Caco-2 (cell line): ENCODE results near the gene CCR3. TPM values are rescaled to one million over a fixed set of nuclear protein-coding genes. Genes with fewer than 3 reads are reported as not detected.

Experiments used
- BruUV-seq: library from RNA; stranded (reverse); fragments of 400-500 nt; replicated peaks from 2 replicates; lab custom pipeline; 2021; lab: Mats Ljungman, UMichigan
- CTCF ChIA-PET: fragments of 300-600 bp; sonication (Branson Sonifier 250); formaldehyde crosslinking; loops from one replicate; lab custom pipeline; 2022; ENCODE audit warnings: antibody characterized with exemption; lab: Charles Lee
- POLR2A ChIA-PET: fragments of 300-600 bp; sonication (Branson Sonifier 250); formaldehyde crosslinking; loops from one replicate; lab custom pipeline; 2022; ENCODE audit warnings: antibody characterized with exemption; lab: Charles Lee
- DNase-seq, 2 experiments: peaks; one replicate each; pipeline versions ENCODE4 v3.0.0 to v3.0.0-alpha.2; 2020 to 2022
- H3K27me3 ChIP-seq: replicated peaks from 2 replicates; pipeline ENCODE4 v1.6.0; 2011; ENCODE audit warnings: low read length; ENCODE audit not compliant: control insufficient read depth, insufficient read depth
- H3K36me3 ChIP-seq: 2 replicates; pipeline ENCODE4 v1.5.1; 2011; ENCODE audit warnings: low read length; ENCODE audit not compliant: control insufficient read depth, insufficient read depth
- H3K4me1 ChIP-seq: fragments of 250-450 bp; sonication (Bioruptor Pico); 2 replicates; pipeline ENCODE4 v1.5.1; 2020; ENCODE audit warnings: mild to moderate bottlenecking
- H3K4me3 ChIP-seq: 2 replicates; pipeline ENCODE4 v1.5.1; 2011; ENCODE audit warnings: low read depth, mild to moderate bottlenecking, control low read depth, low read length
- H3K9me3 ChIP-seq: fragments of 250-450 bp; sonication (Bioruptor Pico); 2 replicates; pipeline ENCODE4 v1.5.1; 2020; ENCODE audit warnings: mild to moderate bottlenecking, moderate library complexity
- H3K27ac Mint-ChIP-seq: one replicate; pipeline ENCODE4 v1.8.0; 2022; ENCODE audit warnings: mixed read lengths; ENCODE audit not compliant: unreplicated experiment
- H3K27me3 Mint-ChIP-seq: one replicate; pipeline ENCODE4 v1.8.0; 2022; ENCODE audit warnings: mixed read lengths; ENCODE audit not compliant: insufficient read depth, unreplicated experiment
- H3K36me3 Mint-ChIP-seq: one replicate; pipeline ENCODE4 v1.8.0; 2022; ENCODE audit warnings: mild to moderate bottlenecking, mixed read lengths; ENCODE audit not compliant: insufficient read depth, unreplicated experiment
- H3K4me1 Mint-ChIP-seq: one replicate; pipeline ENCODE4 v1.8.0; 2022; ENCODE audit warnings: low read depth, mixed read lengths; ENCODE audit not compliant: unreplicated experiment
- H3K4me3 Mint-ChIP-seq: one replicate; pipeline ENCODE4 v1.8.0; 2022; ENCODE audit warnings: mild to moderate bottlenecking, moderate library complexity, mixed read lengths; ENCODE audit not compliant: unreplicated experiment
- H3K9me3 Mint-ChIP-seq: one replicate; pipeline ENCODE4 v1.8.0; 2022; ENCODE audit warnings: mixed read lengths; ENCODE audit not compliant: unreplicated experiment
- CTCF ChIP-seq, 2 experiments: fragments of 200-600 bp in 1 of 2; IDR thresholded peaks; 1 replicate in 1 of 2; 2 replicates in 1 of 2; pipeline versions ENCODE4 v1.5.1 to v1.8.0; 2011 to 2022; ENCODE audit warnings: antibody characterized with exemption in 1 of 2, control low read depth in 1 of 2, inconsistent platforms in 1 of 2, low read depth in 1 of 2, low read length in 1 of 2, mild to moderate bottlenecking in 1 of 2, moderate library complexity in 1 of 2; ENCODE audit not compliant: insufficient read depth in 1 of 2, severe bottlenecking in 1 of 2, unreplicated experiment in 1 of 2
- intact Hi-C: fragments of 100-400 bp; cut with micrococcal nuclease; formaldehyde crosslinking; loops from one replicate; pipeline ENCODE4 v1.10.0; 2022; ENCODE audit not compliant: unreplicated experiment
- total RNA-seq: library from RNA; stranded (reverse); gene quantifications from 2 replicates; pipeline ENCODE4 v1.2.3, GENCODE V29; 2022

CCR3 gene
- total RNA-seq, 1 experiment from 2014 or later = 0.64 TPM

- Mint-ChIP-seq H3K9me3 (peaks cover 17% of the 10 kb centered on the region), H3K4me1 (no peaks in the 10 kb centered on the region), H3K27me3 (no peaks in the 10 kb centered on the region), H3K4me3 (no peak overlapping the region), H3K36me3 (no peaks in the 10 kb centered on the region), H3K27ac (no peak overlapping the region)
- H3K4me3 ChIP-seq = no peak overlapping the region
- intact Hi-C loops = no loop called here
- no TSS peak for BruUV-seq
- H3K27me3 ChIP-seq = no peaks in the 10 kb centered on the region
- no peak for TF ChIP-seq CTCF (IDR thresholded peaks at IDR 0.05; ENCODE audit: insufficient read depth in 1 of 2, low read depth in 1 of 2, low read length in 1 of 2, severe bottlenecking in 1 of 2, unreplicated experiment in 1 of 2)
- no peaks in the 10 kb centered on the region for H3K36me3 ChIP-seq
- CTCF ChIA-PET = no interaction called here
- H3K9me3 ChIP-seq = peaks cover 9% of the 10 kb centered on the region
- POLR2A ChIA-PET = no interaction called here
- no peak for DNase-seq
- no peaks in the 10 kb centered on the region for H3K4me1 ChIP-seq
These were observed 40.4 kb downstream of the CCR3 start for GRCh38 chr3:46282696-46283095.

GRCh38 chr3:46283881-46284450 is 41.7 kb downstream of the CCR3 start:
- H3K27me3 ChIP-seq = no peaks in the 10 kb centered on the region
- POLR2A ChIA-PET = no interaction called here
- Mint-ChIP-seq H3K4me1 (no peaks in the 10 kb centered on the region), H3K27ac (no peak overlapping the region), H3K9me3 (peaks cover 10% of the 10 kb centered on the region), H3K36me3 (no peaks in the 10 kb centered on the region), H3K4me3 (no peak overlapping the region), H3K27me3 (no peaks in the 10 kb centered on the region)
- peaks cover 9% of the 10 kb centered on the region for H3K9me3 ChIP-seq
- H3K4me1 ChIP-seq = no peaks in the 10 kb centered on the region
- DNase-seq = no peak
- no peaks in the 10 kb centered on the region for H3K36me3 ChIP-seq
- BruUV-seq = no TSS peak
- H3K4me3 ChIP-seq = no peak overlapping the region
- intact Hi-C loops = no loop called here
- CTCF ChIA-PET = no interaction called here
- no peak for TF ChIP-seq CTCF (IDR thresholded peaks at IDR 0.05; ENCODE audit: insufficient read depth in 1 of 2, low read depth in 1 of 2, low read length in 1 of 2, severe bottlenecking in 1 of 2, unreplicated experiment in 1 of 2)

GRCh38 chr3:46284981-46285683 is 42.9 kb downstream of the CCR3 start:
- H3K36me3 ChIP-seq = no peaks in the 10 kb centered on the region
- intact Hi-C loops = no loop called here
- no peak overlapping the region for H3K27ac Mint-ChIP-seq
- no peak for TF ChIP-seq CTCF (IDR thresholded peaks at IDR 0.05; ENCODE audit: insufficient read depth in 1 of 2, low read depth in 1 of 2, low read length in 1 of 2, severe bottlenecking in 1 of 2, unreplicated experiment in 1 of 2)
- no peak overlapping the region for H3K4me3 Mint-ChIP-seq
- no peaks in the 10 kb centered on the region for H3K27me3 ChIP-seq
- no peaks in the 10 kb centered on the region for H3K4me1 Mint-ChIP-seq
- H3K9me3 Mint-ChIP-seq = no peaks in the 10 kb centered on the region
- no peaks in the 10 kb centered on the region for H3K27me3 Mint-ChIP-seq
- no peaks in the 10 kb centered on the region for H3K36me3 Mint-ChIP-seq
- no peaks in the 10 kb centered on the region for H3K9me3 ChIP-seq
- DNase-seq = no peak
- ChIA-PET POLR2A (no interaction called here), CTCF (no interaction called here)
- BruUV-seq = no TSS peak
- H3K4me3 ChIP-seq = no peak overlapping the region
- no peaks in the 10 kb centered on the region for H3K4me1 ChIP-seq
